Type B pancreatic cell (in vitro differentiated cells): ENCODE results near the gene STK32B. TPM values are rescaled to one million over a fixed set of nuclear protein-coding genes. Genes with fewer than 3 reads are reported as not detected.

Source experiments
- DNase-seq: peaks from one replicate; pipeline ENCODE4 v3.0.0; 2021; ENCODE audit warnings: mixed read lengths; ENCODE audit not compliant: unreplicated experiment; ENCODE audit errors: extremely low spot score
- H3K27ac Mint-ChIP-seq: 2 replicates; pipeline ENCODE4 v1.8.0; 2021; ENCODE audit warnings: mild to moderate bottlenecking, mixed read lengths
- H3K27me3 Mint-ChIP-seq: 2 replicates; pipeline ENCODE4 v1.8.0; 2021; ENCODE audit warnings: mixed read lengths
- H3K36me3 Mint-ChIP-seq: 2 replicates; pipeline ENCODE4 v1.8.0; 2021; ENCODE audit warnings: mixed read lengths
- H3K4me1 Mint-ChIP-seq: one replicate; pipeline ENCODE4 v1.8.0; 2021; ENCODE audit warnings: mixed read lengths; ENCODE audit not compliant: unreplicated experiment
- H3K4me3 Mint-ChIP-seq: 2 replicates; pipeline ENCODE4 v1.8.0; 2021; ENCODE audit warnings: mild to moderate bottlenecking, mixed read lengths
- H3K9me3 Mint-ChIP-seq: 2 replicates; pipeline ENCODE4 v1.8.0; 2021; ENCODE audit warnings: mixed read lengths
- total RNA-seq: library from RNA; stranded (reverse); gene quantifications from 2 replicates; pipeline ENCODE4 v1.2.1, GENCODE V29; 2021; ENCODE audit warnings: low replicate concordance
- TF ChIP-seq, protein P1 (sequence below): fragments of 200-600 bp; sonication (generic); conservative IDR thresholded peaks from 2 replicates; pipeline ENCODE4 v1.5.0; 2021; ENCODE audit warnings: antibody characterized with exemption, mild to moderate bottlenecking

Gene STK32B
- total RNA-seq, 1 donor from 2014 or later: 3.0 TPM

DNA sequence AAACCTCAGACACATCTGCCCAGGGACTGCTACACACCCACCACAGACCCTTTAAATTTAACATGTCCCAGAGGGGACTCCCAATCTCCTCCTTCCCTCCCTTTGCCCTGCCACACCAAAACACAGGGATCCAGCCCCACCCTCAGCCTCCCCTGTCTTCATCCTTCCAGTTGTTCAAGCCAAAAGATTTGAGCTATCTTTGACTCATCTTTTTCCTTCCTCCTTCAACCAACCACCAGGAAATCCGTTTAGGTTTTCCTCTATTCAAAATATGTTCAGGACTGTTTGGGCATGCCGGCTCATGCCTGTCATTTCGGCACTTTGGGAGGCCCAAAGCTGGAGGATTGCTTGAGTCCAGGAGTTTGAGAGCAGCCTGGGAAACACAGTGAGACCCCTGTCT, 6.9 kb upstream of the STK32B start:
- Mint-ChIP-seq H3K4me3 (no peak overlapping the region), H3K27me3 (peaks cover 47% of the 10 kb centered on the region)
- TF ChIP-seq, protein P1, sequence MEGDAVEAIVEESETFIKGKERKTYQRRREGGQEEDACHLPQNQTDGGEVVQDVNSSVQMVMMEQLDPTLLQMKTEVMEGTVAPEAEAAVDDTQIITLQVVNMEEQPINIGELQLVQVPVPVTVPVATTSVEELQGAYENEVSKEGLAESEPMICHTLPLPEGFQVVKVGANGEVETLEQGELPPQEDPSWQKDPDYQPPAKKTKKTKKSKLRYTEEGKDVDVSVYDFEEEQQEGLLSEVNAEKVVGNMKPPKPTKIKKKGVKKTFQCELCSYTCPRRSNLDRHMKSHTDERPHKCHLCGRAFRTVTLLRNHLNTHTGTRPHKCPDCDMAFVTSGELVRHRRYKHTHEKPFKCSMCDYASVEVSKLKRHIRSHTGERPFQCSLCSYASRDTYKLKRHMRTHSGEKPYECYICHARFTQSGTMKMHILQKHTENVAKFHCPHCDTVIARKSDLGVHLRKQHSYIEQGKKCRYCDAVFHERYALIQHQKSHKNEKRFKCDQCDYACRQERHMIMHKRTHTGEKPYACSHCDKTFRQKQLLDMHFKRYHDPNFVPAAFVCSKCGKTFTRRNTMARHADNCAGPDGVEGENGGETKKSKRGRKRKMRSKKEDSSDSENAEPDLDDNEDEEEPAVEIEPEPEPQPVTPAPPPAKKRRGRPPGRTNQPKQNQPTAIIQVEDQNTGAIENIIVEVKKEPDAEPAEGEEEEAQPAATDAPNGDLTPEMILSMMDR: no peak

DNA sequence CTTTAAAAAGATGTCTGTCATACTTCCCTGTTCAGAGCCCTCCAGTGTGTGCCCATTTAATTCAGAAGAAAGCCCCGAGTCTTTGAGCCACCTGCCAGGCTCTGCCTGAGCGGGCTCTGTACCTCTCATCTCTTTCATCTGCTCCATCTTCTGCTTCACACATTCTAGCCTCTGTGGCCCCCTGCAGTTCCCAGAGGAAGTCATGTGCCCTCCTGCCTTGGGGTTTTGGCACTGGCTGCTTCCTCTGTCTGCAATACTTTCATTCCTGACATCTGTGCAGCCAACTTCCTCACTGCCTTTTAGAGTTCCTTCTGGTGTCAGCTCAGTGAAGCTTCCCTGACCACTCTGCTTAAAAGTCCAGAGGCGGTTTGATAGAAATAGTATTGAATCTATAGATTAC, 6.2 kb upstream of the STK32B start:
- peaks cover 49% of the 10 kb centered on the region for H3K27me3 Mint-ChIP-seq
- H3K4me1 Mint-ChIP-seq: no peaks in the 10 kb centered on the region
- H3K27ac Mint-ChIP-seq: no peak overlapping the region

More for the DNA sequence above, 6.9 kb upstream of the STK32B start:
- no peak for DNase-seq
- no peaks in the 10 kb centered on the region for H3K9me3 Mint-ChIP-seq
- H3K27ac Mint-ChIP-seq: no peak overlapping the region
- no peaks in the 10 kb centered on the region for H3K36me3 Mint-ChIP-seq
- no peaks in the 10 kb centered on the region for H3K4me1 Mint-ChIP-seq

DNA sequence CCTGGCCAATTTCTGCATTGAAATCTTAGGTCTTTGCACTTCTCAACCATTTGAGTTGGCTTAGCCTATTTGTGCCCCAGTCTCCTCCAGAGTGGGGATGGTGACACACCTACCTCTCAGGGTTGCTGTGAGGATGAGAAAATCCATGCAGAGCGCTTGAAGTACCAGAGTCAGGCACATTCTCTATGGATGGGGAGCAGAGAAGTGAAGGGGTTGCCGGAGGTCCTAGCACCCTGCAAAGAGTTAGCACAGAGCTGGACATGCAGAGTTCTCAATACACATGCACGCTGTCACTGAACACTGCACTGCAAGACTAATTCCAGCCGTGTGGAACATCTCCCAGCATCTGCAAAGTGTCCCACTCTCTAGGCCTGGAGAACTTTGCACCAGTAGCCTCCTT, 2.6 kb upstream of the STK32B start:
- DNase-seq: peak; percentile 25
- TF ChIP-seq, protein P1: no peak
- Mint-ChIP-seq H3K9me3 (no peaks in the 10 kb centered on the region), H3K27ac (no peak overlapping the region), H3K27me3 (peaks cover 71% of the 10 kb centered on the region), H3K4me3 (no peak overlapping the region), H3K4me1 (peaks cover 9% of the 10 kb centered on the region), H3K36me3 (no peaks in the 10 kb centered on the region)

More for the DNA sequence above, 6.2 kb upstream of the STK32B start:
- TF ChIP-seq, protein P1: no peak
- no peak for DNase-seq
- Mint-ChIP-seq H3K36me3 (no peaks in the 10 kb centered on the region), H3K9me3 (no peaks in the 10 kb centered on the region), H3K4me3 (no peak overlapping the region)

DNA sequence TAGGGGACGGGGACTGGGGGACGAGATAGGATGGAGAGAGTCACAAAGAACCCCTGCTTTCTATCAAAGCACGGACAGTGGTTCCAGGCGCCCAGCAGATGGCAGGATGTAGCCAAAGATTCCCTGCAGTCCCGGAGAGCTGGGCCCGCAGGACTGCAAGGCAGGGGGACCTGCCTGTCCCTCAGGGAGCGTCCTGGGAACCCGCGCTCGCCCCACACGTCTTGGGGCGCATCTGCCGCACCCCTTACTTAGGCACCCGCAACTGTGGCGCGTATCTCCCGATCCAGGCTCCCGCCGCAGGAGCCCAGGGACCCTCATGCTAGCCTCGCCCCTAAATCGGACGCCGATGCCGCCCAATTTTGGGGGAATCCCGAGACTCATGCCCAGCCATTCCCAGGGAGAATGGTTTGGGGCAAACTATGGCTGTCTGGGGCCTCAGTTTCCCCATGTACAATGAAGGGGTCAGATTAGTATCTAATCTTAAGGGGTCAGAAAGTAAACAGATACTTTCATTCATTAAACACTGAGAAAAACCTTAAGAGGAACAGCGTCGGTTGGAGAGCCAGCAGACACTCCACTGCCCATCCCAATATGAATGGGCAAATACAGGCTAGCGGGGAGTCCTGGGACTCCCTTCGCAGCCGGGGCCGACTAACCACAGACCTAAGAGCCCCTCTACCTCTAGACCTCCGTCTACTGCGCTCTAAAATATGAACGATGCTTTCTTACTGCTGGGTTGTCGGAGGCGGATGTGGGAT, 581 bp upstream of the STK32B start:
- Mint-ChIP-seq H3K36me3 (no peaks in the 10 kb centered on the region), H3K9me3 (no peaks in the 10 kb centered on the region), H3K4me3 (peak overlapping the region; percentile 94), H3K27me3 (peaks cover 66% of the 10 kb centered on the region), H3K4me1 (peaks cover 9% of the 10 kb centered on the region), H3K27ac (peak overlapping the region; percentile 74)
- TF ChIP-seq, protein P1: peak; percentile 86
- peak; percentile 81 for DNase-seq

DNA sequence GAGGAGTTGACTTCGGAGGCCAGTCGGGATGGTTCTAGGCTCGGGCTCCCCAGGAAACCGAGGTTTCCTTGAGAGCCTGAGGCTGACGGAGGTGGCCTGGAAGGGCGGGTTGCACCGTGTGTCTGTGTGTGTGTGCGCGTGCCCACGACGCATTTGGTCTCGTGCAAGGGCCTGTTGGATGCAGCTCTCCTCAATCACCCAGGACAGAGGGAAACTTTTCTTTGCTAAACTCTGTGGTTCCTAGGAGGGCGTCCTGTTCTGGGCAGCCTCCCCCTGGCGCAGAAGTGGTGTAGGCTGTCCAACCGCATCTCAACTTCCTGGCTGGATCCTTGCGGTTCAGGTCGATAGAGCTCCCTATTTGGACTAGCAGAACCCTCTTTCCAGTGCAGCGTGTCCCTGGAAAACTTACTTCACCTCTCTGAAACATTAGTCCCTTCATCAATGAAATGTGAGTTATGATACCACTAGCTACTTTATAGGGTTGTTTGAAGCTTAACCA, 973 bp downstream of the STK32B start:
- Mint-ChIP-seq H3K36me3 (no peaks in the 10 kb centered on the region), H3K27ac (no peak overlapping the region), H3K4me1 (peaks cover 9% of the 10 kb centered on the region), H3K4me3 (peak overlapping the region; percentile 94), H3K27me3 (peaks cover 71% of the 10 kb centered on the region), H3K9me3 (no peaks in the 10 kb centered on the region)
- TF ChIP-seq, protein P1: no peak
- DNase-seq: no peak
